Spleen (tissue), 11 donors: ENCODE measurements around the gene BOK. TPM values are rescaled to one million over a fixed set of nuclear protein-coding genes. Genes with fewer than 3 reads are reported as not detected.

Experiments used
- DNase-seq: peaks from one replicate; pipeline ENCODE4 v3.0.0-alpha.2; 2020
- H3K27ac ChIP-seq, 8 donors: fragments of 200-600 bp; sonication (generic) in 7 of 8; 1 replicate in 4 of 8; 2 replicates in 4 of 8; pipeline versions ENCODE4 v1.5.0 to v1.8.0; 2016 to 2021; ENCODE audit warnings: inconsistent platforms in 4 of 8, mild to moderate bottlenecking in 4 of 8, moderate library complexity in 1 of 8
- H3K27me3 ChIP-seq, 7 donors: fragments of 200-600 bp; sonication (generic) in 6 of 7; replicated peaks in 1 of 7; 1 replicate in 4 of 7; 2 replicates in 3 of 7; pipeline versions ENCODE4 v1.5.0 to v1.8.0; 2016 to 2021; ENCODE audit warnings: inconsistent platforms in 3 of 7, mild to moderate bottlenecking in 1 of 7
- H3K36me3 ChIP-seq, 6 donors: fragments of 200-600 bp; sonication (generic) in 5 of 6; 1 replicate in 4 of 6; 2 replicates in 2 of 6; pipeline versions ENCODE4 v1.5.0 to v1.8.0; 2016 to 2021; ENCODE audit warnings: inconsistent platforms in 2 of 6
- H3K4me1 ChIP-seq, 6 donors: fragments of 200-600 bp; sonication (generic) in 5 of 6; 1 replicate in 3 of 6; 2 replicates in 3 of 6; pipeline versions ENCODE4 v1.5.0 to v1.8.0; 2016 to 2021; ENCODE audit warnings: inconsistent platforms in 3 of 6
- H3K4me3 ChIP-seq, 8 donors: fragments of 200-600 bp; sonication (generic) in 7 of 8; 1 replicate in 4 of 8; 2 replicates in 4 of 8; pipeline versions ENCODE4 v1.5.0 to v1.8.0; 2016 to 2021; ENCODE audit warnings: inconsistent platforms in 4 of 8, mild to moderate bottlenecking in 4 of 8, moderate library complexity in 2 of 8
- H3K9me3 ChIP-seq, 8 donors: fragments of 200-600 bp; sonication (generic) in 7 of 8; 1 replicate in 4 of 8; 2 replicates in 4 of 8; pipeline versions ENCODE4 v1.5.0 to v1.8.0; 2016 to 2021; ENCODE audit warnings: inconsistent platforms in 4 of 8
- CTCF ChIP-seq, 11 experiments: fragments of 200-600 bp in 7 of 11; fragments of 450-650 bp in 4 of 11; sonication (generic) in 4 of 11; IDR thresholded peaks in 8 of 11; conservative IDR thresholded peaks in 3 of 11; 1 replicate in 7 of 11; 2 replicates in 4 of 11; pipeline versions ENCODE4 v1.4.0 to v1.8.0; 2016 to 2021; ENCODE audit warnings: antibody characterized with exemption in 11 of 11, inconsistent platforms in 4 of 11, mild to moderate bottlenecking in 1 of 11
- POLR2A ChIP-seq, 3 donors: fragments of 450-650 bp; IDR thresholded peaks; one replicate each; pipeline ENCODE4 v1.5.1; 2017; ENCODE audit warnings: antibody characterized with exemption in 3 of 3, mild to moderate bottlenecking in 1 of 3
- POLR2AphosphoS5 ChIP-seq, 3 donors: sonication (generic); formaldehyde crosslinking; IDR thresholded peaks; one replicate each; pipeline ENCODE4 v1.5.1; 2017; ENCODE audit warnings: antibody characterized with exemption in 3 of 3
- WGBS, 5 donors: extraction: QIAGEN DNeasy Blood & Tissue Kit in 3 of 5; methylation state at CpG; one replicate each; pipeline versions ENCODE4 v1.1.5 to v1.1.7; 2013 to 2018; 5-methylcytosine and 5-hydroxymethylcytosine counted together
- intact Hi-C: fragments of 100-400 bp; cut with DNase I; formaldehyde crosslinking; loops from one replicate; pipeline ENCODE4 v1.15.0; 2023; ENCODE audit warnings: low total_unique reads
- polyA plus RNA-seq, 3 donors: library from polyadenylated mRNA; stranded (reverse); fragments of 200-250 nt; gene quantifications; one replicate each; pipeline ENCODE4 v1.2.1, GENCODE V29; 2013
- small RNA-seq, 4 donors: library from RNA; depleted of rRNA; stranded (forward); fragments of <200 nt; gene quantifications; one replicate each; pipeline ENCODE3, GENCODE V24; 2016
- total RNA-seq, 7 donors: library from RNA; depleted of rRNA in 3 of 7; stranded (reverse); fragments of >200 nt in 3 of 7; fragmentation: NEBNext Ultra II Directional in 4 of 7; extraction: Animal tissue kit (Norgen Biotek cat#: 25700) in 4 of 7; gene quantifications; one replicate each; pipeline versions ENCODE4 v1.1.0 to v1.2.1, GENCODE V29; 2016 to 2021
- donor health status: healthy with polysubstance abuse.
- donor health status: DM: no; HTN: no; CAD: no; lungs with moderate emphysema.
- donor health status: DM: no; HTN: no; CAD: no.
- donor health status: Bipolar disorder and iron deficiency.
- donor health status: healthy.
- donor health status: DM: no; HTN: no; CAD: no.
- donor health status: DM: yes; HTN: yes; CAD: no.

The BOK gene
- total and polyA plus RNA-seq, 10 donors, result 3.0 to 19.4 (median 7.5) TPM

- Histone ChIP-seq H3K4me3 (no peak overlapping the region), H3K36me3 (peaks cover 0 to 20% (median 0%) of the 10 kb centered on the region in 6 donors), H3K27me3 (no peaks in the 10 kb centered on the region), H3K4me1 (peaks cover 6 to 37% (median 25%) of the 10 kb centered on the region in 6 donors), H3K27ac (peak overlapping the region in 4 of 8 donors; percentile 81 to 88 (median 82)), H3K9me3 (no peaks in the 10 kb centered on the region)
- DNase-seq, result no peak
- TF ChIP-seq POLR2AphosphoS5 (IDR thresholded peaks at IDR 0.05) (peak in 2 of 3 donors; percentile 11 to 21), POLR2A (IDR thresholded peaks at IDR 0.05) (no peak), CTCF (IDR thresholded peaks at IDR 0.05 in 8 of 11, conservative IDR thresholded peaks at IDR 0.05 in 3 of 11) (no peak)
- intact Hi-C loops, result no loop called here
- 80 to 90% (median 85%) methylated on average over 11 of the region's 11 CpGs for WGBS, 5 donors
Observed at GRCh38 chr2:241618829-241619228, 60.3 kb downstream of the BOK start.

- Histone ChIP-seq H3K4me1 (peaks cover 6 to 39% (median 25%) of the 10 kb centered on the region in 6 donors), H3K9me3 (no peaks in the 10 kb centered on the region), H3K36me3 (peaks cover 0 to 28% (median 0%) of the 10 kb centered on the region in 6 donors), H3K4me3 (no peak overlapping the region), H3K27me3 (no peaks in the 10 kb centered on the region), H3K27ac (no peak overlapping the region)
- intact Hi-C loops, result no loop called here
- no peak for DNase-seq
- TF ChIP-seq CTCF (IDR thresholded peaks at IDR 0.05 in 8 of 11, conservative IDR thresholded peaks at IDR 0.05 in 3 of 11) (no peak), POLR2A (IDR thresholded peaks at IDR 0.05) (no peak), POLR2AphosphoS5 (IDR thresholded peaks at IDR 0.05) (no peak)
- 88 to 92% (median 89%) methylated on average over 20 of the region's 20 CpGs for WGBS, 5 donors
Observed at GRCh38 chr2:241619597-241620418, 61.3 kb downstream of the BOK start.

GRCh38 chr2:241620419-241620769, 61.8 kb downstream of the BOK start:
- H3K36me3 ChIP-seq, result peaks cover 0 to 31% (median 0%) of the 10 kb centered on the region in 6 donors
- WGBS, 5 donors, result 74 to 92% (median 90%) methylated on average over 6 of the region's 6 CpGs
- TF ChIP-seq CTCF (IDR thresholded peaks at IDR 0.05 in 8 of 11, conservative IDR thresholded peaks at IDR 0.05 in 3 of 11) (no peak), POLR2A (IDR thresholded peaks at IDR 0.05) (no peak), POLR2AphosphoS5 (IDR thresholded peaks at IDR 0.05) (no peak)
- intact Hi-C loops, result no loop called here
- no peaks in the 10 kb centered on the region for H3K9me3 ChIP-seq
- H3K27me3 ChIP-seq, result no peaks in the 10 kb centered on the region
- no peak overlapping the region for H3K27ac ChIP-seq
- DNase-seq, result no peak
- no peak overlapping the region for H3K4me3 ChIP-seq
- peaks cover 6 to 41% (median 25%) of the 10 kb centered on the region in 6 donors for H3K4me1 ChIP-seq

Small RNA genes lying within 50 kb of the gene (small RNA-seq; reads per million reads assigned to genes)
- gene RNA5SP122, result 0 reads per million in 4 donors

Other genes with a start within 250 kb of the BOK start
- gene HDLBP, start 243.1 kb upstream of the BOK start, total RNA-seq, result 100 to 1,000 TPM; 207 to 333 (median 268) TPM
- 10 to 100 TPM; 46.1 to 63.3 (median 51.4) TPM for gene HDLBP, start 243.1 kb upstream of the BOK start, polyA plus RNA-seq
- 100 to 1,000 TPM; 236 to 350 (median 327) TPM for gene SEPTIN2, start 242.8 kb upstream of the BOK start, total RNA-seq
- 100 to 1,000 TPM in 2 of 3 donors, 10 to 100 TPM in 1; 90.3 to 164 (median 102) TPM for gene SEPTIN2, start 242.8 kb upstream of the BOK start, polyA plus RNA-seq
- gene FARP2, start 202.5 kb upstream of the BOK start, total RNA-seq, result 10 to 100 TPM; 30.9 to 72.8 (median 61.5) TPM
- 10 to 100 TPM in 2 of 3 donors, 1 to 10 TPM in 1; 9.1 to 16.5 (median 14.1) TPM for gene FARP2, start 202.5 kb upstream of the BOK start, polyA plus RNA-seq
- 100 to 1,000 TPM; 127 to 217 (median 167) TPM for gene STK25, start 50.2 kb upstream of the BOK start, total RNA-seq
- 100 to 1,000 TPM; 133 to 254 (median 213) TPM for gene STK25, start 50.2 kb upstream of the BOK start, polyA plus RNA-seq
- gene THAP4, start 78.4 kb downstream of the BOK start, total RNA-seq, result 10 to 100 TPM; 23.5 to 31.5 (median 28.8) TPM
- 10 to 100 TPM; 21.0 to 27.7 (median 23.5) TPM for gene THAP4, start 78.4 kb downstream of the BOK start, polyA plus RNA-seq
- gene ATG4B, start 78.9 kb downstream of the BOK start, total RNA-seq, result 100 to 1,000 TPM in 3 of 7 donors, 10 to 100 TPM in 4; 80.0 to 114 (median 97.2) TPM
- 10 to 100 TPM; 31.1 to 74.5 (median 44.6) TPM for gene ATG4B, start 78.9 kb downstream of the BOK start, polyA plus RNA-seq
- 10 to 100 TPM; 14.0 to 27.9 (median 18.1) TPM for gene DTYMK, start 128.1 kb downstream of the BOK start, total RNA-seq
- gene DTYMK, start 128.1 kb downstream of the BOK start, polyA plus RNA-seq, result 10 to 100 TPM; 19.3 to 38.9 (median 31.6) TPM
- 10 to 100 TPM; 18.2 to 51.1 (median 37.9) TPM for gene ING5, start 143.3 kb downstream of the BOK start, total RNA-seq
- gene ING5, start 143.3 kb downstream of the BOK start, polyA plus RNA-seq, result 10 to 100 TPM; 32.6 to 36.4 (median 34.6) TPM
- gene D2HGDH, start 175.9 kb downstream of the BOK start, total RNA-seq, result 10 to 100 TPM; 18.8 to 51.5 (median 32.3) TPM
- 10 to 100 TPM; 20.8 to 69.8 (median 67.0) TPM for gene D2HGDH, start 175.9 kb downstream of the BOK start, polyA plus RNA-seq
- gene GAL3ST2, start 218.1 kb downstream of the BOK start, total RNA-seq, result under 1 TPM in 2 of 7 donors, not detected in 5; 0.25 to 0.85 TPM
- gene GAL3ST2, start 218.1 kb downstream of the BOK start, polyA plus RNA-seq, result not detected